GM18526 (cell line): ENCODE measurements around the gene OPCML.

Experiments used
- POLR2A ChIP-seq: IDR thresholded peaks from 3 replicates; pipeline ENCODE4 v1.6.1; 2011; ENCODE audit not compliant: insufficient read length; ENCODE audit errors: extremely low read depth

Gene OPCML

GRCh38 chr11:133382131-133382812, 150.0 kb downstream of the OPCML start:
- no peak for TF ChIP-seq POLR2A

GRCh38 chr11:133381761-133382130, 150.6 kb downstream of the OPCML start:
- no peak for TF ChIP-seq POLR2A

- TF ChIP-seq POLR2A = no peak
Observed at GRCh38 chr11:133366147-133366546, 166.2 kb downstream of the OPCML start.

- TF ChIP-seq POLR2A = no peak
Observed at GRCh38 chr11:133362916-133363315, 169.4 kb downstream of the OPCML start.

- no peak for TF ChIP-seq POLR2A
Observed at GRCh38 chr11:133362156-133362555, 170.1 kb downstream of the OPCML start.

GRCh38 chr11:133361689-133361994, 170.7 kb downstream of the OPCML start:
- TF ChIP-seq POLR2A = no peak

GRCh38 chr11:133360860-133361688, 171.2 kb downstream of the OPCML start:
- TF ChIP-seq POLR2A = no peak

- TF ChIP-seq POLR2A = no peak
Observed at GRCh38 chr11:133355095-133355494, 177.2 kb downstream of the OPCML start.

GRCh38 chr11:133354069-133354468, 178.2 kb downstream of the OPCML start:
- no peak for TF ChIP-seq POLR2A

- no peak for TF ChIP-seq POLR2A
Observed at GRCh38 chr11:133350045-133350444, 182.3 kb downstream of the OPCML start.

GRCh38 chr11:133347988-133348387, 184.3 kb downstream of the OPCML start:
- no peak for TF ChIP-seq POLR2A

GRCh38 chr11:133346137-133346536, 186.2 kb downstream of the OPCML start:
- TF ChIP-seq POLR2A = no peak

- TF ChIP-seq POLR2A = no peak
Observed at GRCh38 chr11:133343951-133344350, 188.3 kb downstream of the OPCML start.

- TF ChIP-seq POLR2A = no peak
Observed at GRCh38 chr11:133339495-133340140, 192.7 kb downstream of the OPCML start.

- no peak for TF ChIP-seq POLR2A
Observed at GRCh38 chr11:133338588-133338987, 193.7 kb downstream of the OPCML start.

- TF ChIP-seq POLR2A = no peak
Observed at GRCh38 chr11:133337951-133338418, 194.3 kb downstream of the OPCML start.
